ENCODE data around the gene MPRIP.

MPRIP gene

GRCh38 chr17:17196776-17197175 lies 154.5 kb downstream of the MPRIP start:
- no peak overlapping the region for H3K4me3 ChIP-seq (ENCODE audit: low read length)
- TF ChIP-seq CTCF (conservative IDR thresholded peaks at IDR 0.05; ENCODE audit: low read length), result no peak
- no peak for DNase-seq (ENCODE audit: low read depth)

- H3K4me3 ChIP-seq (ENCODE audit: low read length), result no peak overlapping the region
- no peak for TF ChIP-seq CTCF (conservative IDR thresholded peaks at IDR 0.05; ENCODE audit: low read length)
- no peak for DNase-seq (ENCODE audit: low read depth)
Measured at GRCh38 chr17:17198281-17198680, 156.0 kb downstream of the MPRIP start.

- DNase-seq (ENCODE audit: low read depth), result no peak
- TF ChIP-seq CTCF (conservative IDR thresholded peaks at IDR 0.05; ENCODE audit: low read length), result no peak
Measured at GRCh38 chr17:17200311-17200710, 158.1 kb downstream of the MPRIP start.

GRCh38 chr17:17200831-17201230 lies 158.6 kb downstream of the MPRIP start:
- no peak for DNase-seq (ENCODE audit: low read depth)
- no peak for TF ChIP-seq CTCF (conservative IDR thresholded peaks at IDR 0.05; ENCODE audit: low read length)
- no peak overlapping the region for H3K4me3 ChIP-seq (ENCODE audit: low read length)

More at GRCh38 chr17:17200311-17200710, 158.1 kb downstream of the MPRIP start:
- no peak overlapping the region for H3K4me3 ChIP-seq (ENCODE audit: low read length)

- no peak for TF ChIP-seq CTCF (conservative IDR thresholded peaks at IDR 0.05; ENCODE audit: low read length)
- DNase-seq (ENCODE audit: low read depth), result no peak
- H3K4me3 ChIP-seq (ENCODE audit: low read length), result no peak overlapping the region
Measured at GRCh38 chr17:17201271-17201670, 159.0 kb downstream of the MPRIP start.

- H3K4me3 ChIP-seq (ENCODE audit: low read length), result no peak overlapping the region
- no peak for DNase-seq (ENCODE audit: low read depth)
- no peak for TF ChIP-seq CTCF (conservative IDR thresholded peaks at IDR 0.05; ENCODE audit: low read length)
Measured at GRCh38 chr17:17201907-17202306, 159.7 kb downstream of the MPRIP start.

- no peak for DNase-seq (ENCODE audit: low read depth)
- TF ChIP-seq CTCF (conservative IDR thresholded peaks at IDR 0.05; ENCODE audit: low read length), result no peak
- H3K4me3 ChIP-seq (ENCODE audit: low read length), result no peak overlapping the region
Measured at GRCh38 chr17:17203173-17203730, 161.0 kb downstream of the MPRIP start.

Measured in AG10803 (cell line).